Measurements from ENCODE around the gene CREBBP.

CREBBP gene

GRCh38 chr16:3759736-3760135, 120.8 kb downstream of the CREBBP start:
- no peak for DNase-seq

GRCh38 chr16:3756113-3756512, 124.4 kb downstream of the CREBBP start:
- no peak for DNase-seq

GRCh38 chr16:3755249-3755648, 125.3 kb downstream of the CREBBP start:
- DNase-seq: no peak

GRCh38 chr16:3754772-3755171, 125.7 kb downstream of the CREBBP start:
- DNase-seq: no peak

GRCh38 chr16:3754081-3754703, 126.3 kb downstream of the CREBBP start:
- no peak for DNase-seq

GRCh38 chr16:3752984-3753383, 127.5 kb downstream of the CREBBP start:
- DNase-seq: no peak

GRCh38 chr16:3751878-3752277, 128.6 kb downstream of the CREBBP start:
- no peak for DNase-seq

- DNase-seq: no peak
These were observed 132.2 kb downstream of the CREBBP start for GRCh38 chr16:3748307-3748706.

GRCh38 chr16:3745751-3746355, 134.7 kb downstream of the CREBBP start:
- no peak for DNase-seq

- no peak for DNase-seq
These were observed 136.5 kb downstream of the CREBBP start for GRCh38 chr16:3744018-3744417.

- no peak for DNase-seq
These were observed 139.6 kb downstream of the CREBBP start for GRCh38 chr16:3740934-3741333.

- DNase-seq: no peak
These were observed 140.3 kb downstream of the CREBBP start for GRCh38 chr16:3740186-3740585.

- DNase-seq: no peak
These were observed 140.9 kb downstream of the CREBBP start for GRCh38 chr16:3739636-3740035.

GRCh38 chr16:3738541-3738940, 142.0 kb downstream of the CREBBP start:
- no peak for DNase-seq

- no peak for DNase-seq
These were observed 142.4 kb downstream of the CREBBP start for GRCh38 chr16:3738128-3738527.

- DNase-seq: no peak
These were observed 143.3 kb downstream of the CREBBP start for GRCh38 chr16:3737181-3737580.

- DNase-seq: no peak
These were observed 144.4 kb downstream of the CREBBP start for GRCh38 chr16:3736116-3736515.

- DNase-seq: no peak
These were observed 145.0 kb downstream of the CREBBP start for GRCh38 chr16:3735541-3735940.

- DNase-seq: no peak
These were observed 145.7 kb downstream of the CREBBP start for GRCh38 chr16:3734758-3735221.

GRCh38 chr16:3734084-3734757, 146.3 kb downstream of the CREBBP start:
- no peak for DNase-seq

- no peak for DNase-seq
These were observed 148.3 kb downstream of the CREBBP start for GRCh38 chr16:3732171-3732570.

GRCh38 chr16:3731126-3731935, 149.2 kb downstream of the CREBBP start:
- no peak for DNase-seq
